GM19023 (cell line): ENCODE results near the gene CASZ1.

Experiments
- ATAC-seq: cut with Tn5 transposase; IDR thresholded peaks from one replicate; pipeline ENCODE4 v1.9.1; 2021; ENCODE audit warnings: mild to moderate bottlenecking, moderate library complexity; ENCODE audit not compliant: unreplicated experiment

CASZ1 gene

DNA sequence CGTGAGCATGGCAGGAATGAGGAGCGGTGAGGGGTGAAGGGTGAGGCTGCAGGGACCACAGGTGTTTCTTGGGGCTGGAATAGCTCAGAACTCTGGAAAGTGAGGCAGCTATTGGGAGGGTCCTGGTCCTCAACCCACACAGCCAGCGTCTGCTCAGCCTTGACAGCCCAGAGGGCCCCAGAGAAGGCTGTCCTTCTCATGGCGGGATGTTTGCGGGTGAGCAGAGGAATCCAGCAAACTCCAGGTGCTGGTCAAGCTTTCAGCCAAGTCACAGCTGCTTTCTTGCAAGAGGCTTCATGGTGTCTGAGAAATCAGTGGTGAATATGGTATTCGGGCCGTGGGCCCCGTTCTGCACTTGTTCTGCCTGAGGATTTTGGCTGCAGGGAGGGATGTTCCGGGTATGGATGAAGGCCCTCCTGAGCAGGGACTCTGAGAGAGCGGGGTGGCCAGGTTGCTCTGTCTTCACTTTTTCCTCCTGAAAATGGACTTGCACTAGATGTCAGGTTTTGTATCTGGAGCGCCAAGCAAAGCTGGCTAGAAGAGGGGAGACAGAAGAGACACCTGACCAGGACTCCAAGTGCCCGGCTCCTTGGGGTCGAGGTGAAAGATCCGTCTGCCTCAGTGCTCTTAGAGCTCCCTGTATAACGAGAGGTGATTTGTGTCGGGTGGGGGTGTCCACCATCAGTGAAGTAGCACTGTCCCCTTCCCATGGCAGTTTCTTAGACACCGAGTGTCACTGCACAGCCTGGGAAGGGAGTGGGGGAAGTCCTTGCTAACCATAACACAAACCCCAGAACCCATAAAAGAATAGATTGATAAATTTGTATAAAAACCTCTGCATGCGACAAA, 181.8 kb downstream of the CASZ1 start:
- no peak for ATAC-seq

DNA sequence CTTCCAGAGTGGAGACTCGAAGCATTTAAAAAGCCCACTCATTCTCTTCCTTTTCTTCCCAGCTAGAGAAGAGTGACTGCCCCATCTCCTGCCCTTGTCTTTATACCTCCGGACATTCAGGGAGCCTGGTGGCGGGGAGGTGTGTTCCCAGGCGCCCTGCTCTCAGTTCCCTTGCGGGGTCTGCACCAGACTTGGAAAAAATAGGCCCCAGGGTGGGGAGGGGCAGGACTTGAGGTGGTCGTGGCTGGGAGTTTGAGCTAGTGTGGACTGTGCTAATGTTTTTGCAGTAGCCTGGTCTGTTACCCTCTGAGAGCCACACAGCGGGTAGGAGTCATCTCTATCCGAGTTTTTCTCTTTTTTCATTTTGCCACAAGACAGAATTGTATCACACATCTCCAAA, 182.6 kb downstream of the CASZ1 start:
- no peak for ATAC-seq

GRCh38 chr1:10613340-10613739, 183.1 kb downstream of the CASZ1 start:
- ATAC-seq: no peak

- ATAC-seq: no peak
These were observed 183.8 kb downstream of the CASZ1 start for GRCh38 chr1:10612436-10613160.

DNA sequence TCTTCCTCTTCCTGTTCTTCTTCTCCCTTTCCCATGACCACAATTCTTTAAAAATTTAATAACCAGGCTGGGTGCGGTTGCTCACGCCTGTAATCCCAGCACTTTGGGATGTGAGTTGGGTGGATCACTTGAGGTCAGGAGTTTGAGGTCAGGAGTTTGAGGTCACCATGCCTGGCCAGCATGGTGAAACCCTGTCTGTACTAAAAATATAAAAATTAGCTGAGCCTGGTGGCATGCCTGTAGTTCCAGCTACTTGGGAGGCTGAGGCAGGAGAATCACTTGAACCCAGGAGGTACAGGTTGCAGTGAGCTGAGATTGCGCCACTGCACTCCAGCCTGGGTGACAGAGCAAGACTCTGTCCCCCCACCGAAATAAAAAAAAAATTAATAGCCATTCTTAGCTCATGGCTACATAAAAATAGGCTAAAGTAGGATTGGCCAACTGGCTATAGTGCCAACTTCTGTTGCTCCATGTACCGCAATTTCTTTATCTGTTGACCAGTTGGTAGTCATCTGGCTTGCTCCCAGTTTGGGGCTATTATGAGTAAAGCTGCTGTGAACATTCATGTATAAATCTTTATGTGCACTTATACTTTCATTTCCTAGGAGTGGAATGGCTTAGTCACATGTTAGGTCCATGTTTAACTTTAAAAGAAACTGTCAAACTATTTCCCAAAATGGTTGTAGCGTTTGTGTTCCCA, 185.4 kb downstream of the CASZ1 start:
- no peak for ATAC-seq

- ATAC-seq: no peak
These were observed 187.8 kb downstream of the CASZ1 start for GRCh38 chr1:10608690-10609089.

DNA sequence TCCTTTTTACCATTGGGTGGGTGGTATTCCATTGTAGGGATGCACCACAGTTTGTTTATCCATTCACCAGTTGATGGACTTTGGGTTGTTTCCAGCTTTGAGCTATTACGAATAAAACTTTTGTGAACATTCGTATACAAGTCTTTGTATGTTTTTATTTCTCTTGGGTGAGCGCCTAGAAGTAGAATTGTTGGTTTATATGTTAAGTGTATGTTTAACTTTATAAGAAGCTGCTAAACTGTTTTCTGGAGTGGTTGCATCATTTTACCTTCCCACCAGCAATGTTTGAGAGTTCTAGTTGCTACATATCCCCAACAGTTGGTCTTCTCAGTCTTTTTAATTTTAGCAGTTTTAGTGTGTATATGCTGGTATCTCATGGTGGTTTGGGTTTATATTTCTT, 189.2 kb downstream of the CASZ1 start:
- ATAC-seq: no peak

- ATAC-seq: no peak
These were observed 190.4 kb downstream of the CASZ1 start for GRCh38 chr1:10606064-10606463.

DNA sequence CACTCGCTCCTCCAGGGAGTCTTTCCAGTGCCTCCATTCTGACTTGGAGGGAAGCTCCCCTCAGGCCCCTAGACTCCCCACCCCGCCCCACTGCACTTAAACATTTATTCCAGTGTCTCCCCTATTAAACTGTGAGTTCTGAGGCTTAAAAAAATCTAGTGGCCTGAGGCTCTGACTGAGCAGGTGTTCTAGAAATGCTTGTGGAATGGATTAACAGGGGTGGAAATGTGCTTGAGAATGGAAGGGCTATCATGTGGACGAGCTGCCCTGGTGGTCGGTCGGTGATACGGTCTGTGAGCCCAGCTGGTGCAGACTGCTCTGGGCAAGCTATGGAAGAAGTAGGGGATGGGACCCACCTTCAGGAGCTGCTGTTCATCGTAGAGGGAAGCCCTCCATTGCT, 191.5 kb downstream of the CASZ1 start:
- ATAC-seq: no peak

DNA sequence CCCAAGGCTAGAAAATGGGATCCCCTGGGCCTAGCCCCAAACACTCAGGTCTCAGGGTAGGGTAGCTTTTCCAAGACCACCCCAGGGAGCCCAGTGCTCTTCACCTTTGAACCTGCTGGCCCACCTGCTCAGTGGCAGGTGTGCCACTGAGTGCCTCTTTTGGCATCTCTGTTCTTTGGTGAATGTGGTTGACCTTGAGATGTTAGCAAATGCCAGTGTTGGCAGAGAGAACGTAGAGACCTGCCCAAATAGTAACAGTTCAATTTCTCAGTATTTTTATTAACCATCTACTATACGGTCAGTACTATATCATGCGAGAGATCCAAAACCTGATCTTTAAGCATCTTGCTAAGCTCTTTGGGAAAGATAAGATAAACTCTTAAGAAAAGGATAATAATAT, 193.5 kb downstream of the CASZ1 start:
- no peak for ATAC-seq

- ATAC-seq: no peak
These were observed 194.9 kb downstream of the CASZ1 start for GRCh38 chr1:10601342-10602070.

DNA sequence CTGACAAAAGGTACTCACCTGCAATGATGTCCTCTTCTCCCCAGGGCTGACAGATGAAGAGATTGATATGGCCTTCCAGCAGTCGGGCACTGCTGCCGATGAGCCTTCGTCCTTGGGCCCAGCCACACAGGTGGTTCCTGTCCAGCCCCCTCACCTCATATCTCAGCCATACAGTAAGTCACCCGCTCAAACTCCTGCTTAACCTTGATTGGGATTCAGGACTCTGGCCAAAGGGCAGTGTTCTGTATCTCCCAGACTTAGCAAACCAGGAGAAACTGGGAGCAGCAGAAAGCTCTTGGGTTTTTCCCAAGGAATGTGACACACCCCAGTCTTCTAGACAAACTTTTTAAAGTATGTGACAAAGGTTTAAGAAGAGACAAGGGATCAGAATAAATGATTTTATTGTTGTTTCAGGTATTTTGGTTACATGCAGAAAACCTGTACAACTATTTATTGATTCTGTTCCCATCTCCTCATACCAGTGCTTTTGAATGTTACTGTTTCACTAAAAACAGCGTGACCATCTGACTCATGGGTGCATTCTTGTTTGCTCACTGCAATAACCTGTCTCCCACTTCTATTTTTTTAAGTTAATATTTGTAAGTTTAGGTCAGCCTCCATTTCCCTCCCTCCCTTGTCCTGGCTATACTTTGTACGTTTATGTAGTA, 197.1 kb downstream of the CASZ1 start:
- no peak for ATAC-seq

DNA sequence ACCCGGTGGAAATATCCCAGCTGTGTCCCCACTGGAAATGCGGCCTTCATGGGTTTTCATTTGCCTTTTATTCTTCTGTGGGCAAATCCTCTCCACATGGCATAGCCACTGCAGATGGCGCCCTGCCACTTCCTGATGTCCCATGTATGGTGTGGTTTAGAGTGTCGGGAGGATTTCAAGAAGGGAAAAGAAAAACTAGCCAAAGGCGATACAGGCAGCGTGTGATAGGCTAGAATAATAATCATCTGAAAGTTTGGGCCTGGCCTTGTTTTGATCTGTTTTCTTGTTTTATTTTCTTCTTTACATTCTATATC, 198.1 kb downstream of the CASZ1 start:
- ATAC-seq: no peak

DNA sequence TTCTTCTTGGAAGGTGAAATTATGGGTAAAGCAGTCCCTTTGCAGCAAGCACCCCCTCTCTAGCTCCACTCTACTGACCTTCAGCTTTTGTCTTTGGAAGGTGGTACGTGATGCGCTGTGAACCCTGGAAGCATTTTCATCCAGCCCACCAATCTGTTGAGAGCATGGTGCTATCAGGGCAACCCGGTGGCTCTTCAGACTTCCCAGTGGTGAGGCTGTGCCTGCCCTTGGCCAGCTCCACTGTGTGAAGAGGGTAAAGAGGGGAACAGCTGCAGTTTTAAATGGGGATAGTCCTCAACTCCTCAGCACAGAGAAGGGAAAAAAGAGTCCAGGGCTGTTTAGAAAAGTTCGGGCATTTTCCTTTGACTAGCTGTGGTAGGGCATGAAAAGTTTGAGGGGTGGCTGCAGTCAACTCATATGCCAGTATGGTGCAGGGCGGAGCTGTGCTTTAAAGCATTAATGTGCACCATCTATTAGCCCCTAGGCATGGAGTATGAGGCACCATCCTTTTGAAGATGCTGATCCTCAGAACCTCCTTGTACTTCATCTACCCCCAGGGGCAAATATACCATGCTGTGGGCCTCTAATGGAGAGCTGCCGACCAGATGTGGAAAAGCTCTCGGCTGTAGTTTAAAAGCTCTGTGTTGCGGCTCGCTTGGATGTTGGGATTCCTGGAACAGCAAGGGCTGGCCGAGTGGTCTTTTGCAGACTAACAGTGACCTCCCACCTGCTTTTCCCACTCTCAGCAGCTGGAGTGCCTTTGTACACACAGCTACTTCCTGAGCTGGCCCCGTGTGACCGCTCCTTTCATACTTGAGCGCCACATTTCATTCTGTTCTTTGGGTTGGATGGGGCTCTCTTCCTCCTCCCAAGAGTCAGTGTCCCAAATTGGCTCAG, 198.7 kb downstream of the CASZ1 start:
- ATAC-seq: no peak

DNA sequence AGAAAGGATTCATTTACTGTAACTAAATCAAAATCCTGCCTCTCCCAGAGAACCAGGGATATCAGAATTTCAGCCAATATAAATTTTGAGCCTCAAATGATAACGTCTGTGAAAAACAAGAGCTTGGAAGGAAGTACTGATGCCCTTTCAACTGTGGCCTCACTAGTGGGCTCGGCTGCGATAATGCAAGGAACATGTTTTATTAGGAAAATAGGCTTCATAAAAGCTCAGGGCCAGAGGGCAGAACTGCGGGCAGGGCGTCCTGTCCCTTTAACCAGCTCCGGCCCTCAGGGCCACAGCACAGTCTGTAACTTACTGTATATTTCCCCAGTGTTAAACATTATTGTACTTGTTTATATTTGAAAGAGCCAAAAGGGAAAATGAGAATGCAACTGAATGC, 199.7 kb downstream of the CASZ1 start:
- ATAC-seq: no peak

- ATAC-seq: no peak
These were observed 201.7 kb downstream of the CASZ1 start for GRCh38 chr1:10594595-10595223.

GRCh38 chr1:10593750-10594149, 202.7 kb downstream of the CASZ1 start:
- no peak for ATAC-seq

DNA sequence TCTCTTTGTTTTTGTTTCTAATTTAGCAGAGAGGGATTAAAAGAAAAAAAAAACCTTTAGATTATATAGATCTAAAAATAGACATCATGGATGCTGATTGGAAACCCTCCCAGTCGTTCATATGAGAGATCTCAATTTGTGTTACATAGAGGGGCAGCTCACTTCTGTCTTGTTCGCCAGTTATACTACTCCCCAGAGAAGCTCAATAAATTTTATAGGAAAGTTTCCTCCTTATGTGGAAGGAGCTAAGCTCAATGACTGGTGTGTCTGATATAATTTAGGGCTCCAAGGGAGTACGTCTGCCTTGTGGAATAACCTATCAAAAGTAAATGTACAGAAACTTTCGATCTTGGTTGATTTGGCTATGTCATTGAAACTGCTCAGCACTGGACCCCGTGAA, 204.1 kb downstream of the CASZ1 start:
- ATAC-seq: no peak

GRCh38 chr1:10591010-10591409, 205.4 kb downstream of the CASZ1 start:
- ATAC-seq: no peak
